Stimulated activated CD8-positive, alpha-beta memory T cell treated with anti-CD3 and anti-CD28 coated beads, Interleukin-12 subunit alpha, Interleukin-12 subunit beta, amount 100 ng/mL, for 24 hours (primary cell): Measurements from ENCODE around the gene MECR.

ENCODE experiments used
- DNase-seq: peaks from one replicate; pipeline ENCODE4 v3.0.0-alpha.2; 2020; ENCODE audit errors: extremely low read depth

The MECR gene

DNA sequence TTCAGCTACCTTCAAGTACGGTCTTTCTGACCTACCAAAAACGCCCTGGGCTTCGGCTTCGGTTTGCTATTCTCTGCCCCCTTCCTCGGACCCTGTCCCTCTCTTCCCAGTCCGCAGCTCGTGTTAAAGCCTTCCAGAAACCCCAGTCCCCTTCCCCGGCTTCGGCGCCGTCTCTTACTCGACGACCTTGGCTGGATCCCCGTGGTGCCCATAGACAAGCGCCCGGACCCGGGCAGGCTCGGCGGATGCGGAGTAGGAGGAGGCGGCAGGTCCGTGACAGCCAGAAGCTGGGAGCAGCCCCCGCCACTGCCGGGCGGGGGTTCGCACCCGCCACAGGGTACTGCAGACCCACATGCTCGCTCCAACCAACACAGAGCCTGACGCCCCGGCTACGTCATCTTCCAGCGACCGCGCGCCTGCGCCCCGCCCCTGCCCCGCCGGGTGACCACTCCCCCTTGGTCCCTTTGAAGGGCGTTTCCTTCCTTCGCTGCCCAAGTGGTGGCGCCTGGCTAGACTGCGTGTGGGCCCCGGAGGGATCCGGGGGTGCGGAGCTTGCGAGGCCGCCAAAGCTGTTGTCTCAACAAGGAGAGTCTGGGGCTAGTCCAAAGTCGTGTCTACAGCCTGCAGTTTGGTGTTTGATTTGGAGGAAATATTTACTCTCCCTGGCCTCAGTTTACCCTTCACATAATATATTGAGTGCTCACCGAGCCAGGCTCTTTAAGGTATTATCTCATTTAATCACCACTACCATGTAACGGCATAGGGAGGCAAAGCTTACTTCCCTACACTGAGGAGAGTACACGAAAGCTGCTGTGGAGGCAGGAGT, at the start of gene MECR:
MECR (minus strand) TSS at position 382 of the 826 bp plus-strand sequence; CDS start at position 354, 28 bp downstream.
- peak; percentile 79 for DNase-seq

DNA sequence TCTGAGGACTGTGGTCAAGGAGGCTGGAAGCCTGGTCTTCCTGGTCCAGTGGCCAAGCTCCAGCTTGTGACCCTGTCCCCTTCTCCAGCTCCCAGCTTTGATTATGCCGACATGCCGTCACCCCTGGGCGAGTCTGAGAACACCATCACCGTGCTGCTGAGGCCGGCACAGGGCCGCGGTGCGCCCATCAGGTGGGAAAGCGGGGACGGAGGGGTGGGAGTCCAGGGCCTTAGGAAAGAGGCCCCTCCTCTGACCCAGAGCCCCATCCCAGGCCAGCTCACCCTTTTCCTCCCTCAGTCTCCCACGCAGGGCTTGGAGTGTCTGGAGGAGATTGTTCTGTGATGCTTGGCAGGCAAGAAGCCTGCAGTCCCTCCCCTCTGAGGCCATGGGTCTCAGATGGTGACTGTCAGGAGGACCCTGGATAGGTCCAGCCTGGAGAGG, 49.2 kb upstream of the MECR start:
- DNase-seq = no peak

- no peak for DNase-seq
Measured at GRCh38 chr1:29279406-29279805, 48.7 kb upstream of the MECR start.

DNA sequence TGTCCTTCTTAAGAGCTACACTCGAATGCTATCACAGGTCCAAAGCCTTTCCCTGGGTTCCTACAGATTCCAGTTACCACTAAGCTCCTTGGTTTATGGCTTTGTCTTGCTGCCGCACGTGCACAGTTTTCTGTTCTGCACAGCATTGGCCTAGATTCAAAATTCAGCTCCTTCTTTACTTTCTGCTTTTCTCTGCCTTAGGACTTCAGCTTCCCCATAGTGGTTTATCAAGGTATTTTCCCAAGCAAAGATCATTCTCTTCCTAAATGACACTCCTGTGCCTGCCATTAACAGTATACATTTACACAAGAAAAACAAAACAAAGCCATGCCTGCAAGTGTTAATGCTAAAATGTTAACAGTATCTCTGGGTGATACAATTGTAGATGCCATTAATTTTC, 47.4 kb upstream of the MECR start:
- no peak for DNase-seq

DNA sequence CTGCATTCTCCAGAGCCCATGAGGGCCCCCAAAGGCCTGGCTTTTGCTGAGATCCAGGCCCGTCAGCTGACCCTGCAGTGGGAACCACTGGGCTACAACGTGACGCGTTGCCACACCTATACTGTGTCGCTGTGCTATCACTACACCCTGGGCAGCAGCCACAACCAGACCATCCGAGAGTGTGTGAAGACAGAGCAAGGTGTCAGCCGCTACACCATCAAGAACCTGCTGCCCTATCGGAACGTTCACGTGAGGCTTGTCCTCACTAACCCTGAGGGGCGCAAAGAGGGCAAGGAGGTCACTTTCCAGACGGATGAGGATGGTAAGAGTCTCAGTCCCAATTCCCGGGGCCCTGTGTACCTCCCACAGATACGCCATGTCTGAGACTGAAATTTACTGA, 44.7 kb upstream of the MECR start:
- no peak for DNase-seq

GRCh38 chr1:29272147-29272907, 41.6 kb upstream of the MECR start:
- no peak for DNase-seq

- DNase-seq = no peak
Measured at GRCh38 chr1:29271724-29272123, 41.0 kb upstream of the MECR start.

- no peak for DNase-seq
Measured at GRCh38 chr1:29270929-29271521, 40.3 kb upstream of the MECR start.

GRCh38 chr1:29269382-29269781, 38.6 kb upstream of the MECR start:
- no peak for DNase-seq

DNA sequence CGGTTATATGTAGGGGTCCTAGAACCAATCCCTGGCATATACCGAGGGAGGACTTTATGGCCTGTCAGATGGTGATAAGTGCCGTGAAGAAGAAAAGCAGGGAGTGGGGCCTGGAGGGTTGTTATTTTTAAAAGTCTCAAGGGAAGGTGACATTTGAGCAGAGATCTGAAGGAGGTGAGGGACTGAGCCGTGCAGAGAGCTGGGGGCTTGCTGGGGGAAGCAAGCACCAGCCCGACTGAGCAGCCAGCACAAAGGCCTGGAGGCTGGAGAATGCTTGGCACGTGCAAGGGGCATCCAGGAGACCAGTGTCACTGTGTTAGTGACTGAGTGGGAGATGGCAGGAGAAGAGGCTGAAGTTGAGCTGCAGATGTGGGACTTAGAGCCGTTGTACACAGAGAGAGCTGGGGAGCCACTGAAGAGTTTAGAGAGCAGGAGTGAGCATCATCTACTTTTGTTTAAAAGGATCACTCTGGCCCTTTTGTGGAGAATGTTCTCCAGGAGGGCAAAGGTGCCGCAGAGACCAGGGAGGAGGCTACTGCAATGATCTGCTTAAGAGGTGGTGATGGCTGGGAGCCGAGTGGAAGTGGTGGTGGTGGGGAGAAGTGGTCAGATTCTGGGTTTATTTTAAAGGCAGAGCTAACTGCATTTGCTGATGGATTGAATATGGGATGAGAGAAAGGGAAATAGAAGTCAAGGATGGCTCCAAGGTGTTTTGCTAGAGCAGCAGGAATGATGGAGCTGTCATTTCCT, 36.8 kb upstream of the MECR start:
- no peak for DNase-seq

DNA sequence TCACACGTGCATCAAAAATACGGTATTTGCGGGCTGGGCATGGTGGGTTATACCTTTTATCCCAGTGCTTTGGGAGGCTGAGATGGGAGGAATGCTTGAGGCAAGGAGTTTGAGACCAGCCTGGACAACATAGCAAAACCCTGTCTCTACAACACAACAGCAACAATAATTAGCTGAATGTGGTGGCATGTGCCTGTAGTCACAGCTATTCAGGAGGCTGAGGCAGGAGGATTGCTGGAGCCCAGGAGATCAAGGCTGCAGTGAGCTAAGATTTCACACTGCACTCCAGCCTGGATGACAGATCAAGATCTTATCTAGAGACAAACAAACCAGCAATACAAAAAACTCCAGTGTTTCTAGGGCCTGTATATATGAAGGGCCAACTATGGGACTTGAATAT, 36.2 kb upstream of the MECR start:
- DNase-seq = no peak

- no peak for DNase-seq
Measured at GRCh38 chr1:29264773-29265389, 34.1 kb upstream of the MECR start.

DNA sequence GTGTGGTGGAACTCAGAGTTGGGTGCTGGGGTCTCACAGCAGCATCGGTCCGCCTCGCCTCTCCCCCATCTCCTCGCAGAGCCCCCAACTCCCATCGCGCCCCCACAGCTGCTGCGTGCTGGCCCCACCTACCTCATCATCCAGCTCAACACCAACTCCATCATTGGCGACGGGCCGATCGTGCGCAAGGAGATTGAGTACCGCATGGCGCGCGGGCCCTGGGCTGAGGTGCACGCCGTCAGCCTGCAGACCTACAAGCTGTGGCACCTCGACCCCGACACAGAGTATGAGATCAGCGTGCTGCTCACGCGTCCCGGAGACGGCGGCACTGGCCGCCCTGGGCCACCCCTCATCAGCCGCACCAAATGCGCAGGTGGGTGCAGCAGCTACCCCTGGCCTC, 29.8 kb upstream of the MECR start:
- no peak for DNase-seq

GRCh38 chr1:29259802-29260441, 29.2 kb upstream of the MECR start:
- no peak for DNase-seq

GRCh38 chr1:29258976-29259801, 28.5 kb upstream of the MECR start:
- DNase-seq = no peak

- DNase-seq = no peak
Measured at GRCh38 chr1:29258189-29258975, 27.6 kb upstream of the MECR start.

GRCh38 chr1:29256979-29257804, 26.5 kb upstream of the MECR start:
- no peak for DNase-seq

GRCh38 chr1:29256394-29256793, 25.7 kb upstream of the MECR start:
- no peak for DNase-seq
